ENCODE data around the gene RUBCNL.

- peak; percentile 3; the same call in 1 of the 2 replicates for TF ChIP-seq TAF1 (IDR thresholded peaks at IDR 0.05; ENCODE audit: low read depth, low read length)
- TF ChIP-seq, protein P1, sequence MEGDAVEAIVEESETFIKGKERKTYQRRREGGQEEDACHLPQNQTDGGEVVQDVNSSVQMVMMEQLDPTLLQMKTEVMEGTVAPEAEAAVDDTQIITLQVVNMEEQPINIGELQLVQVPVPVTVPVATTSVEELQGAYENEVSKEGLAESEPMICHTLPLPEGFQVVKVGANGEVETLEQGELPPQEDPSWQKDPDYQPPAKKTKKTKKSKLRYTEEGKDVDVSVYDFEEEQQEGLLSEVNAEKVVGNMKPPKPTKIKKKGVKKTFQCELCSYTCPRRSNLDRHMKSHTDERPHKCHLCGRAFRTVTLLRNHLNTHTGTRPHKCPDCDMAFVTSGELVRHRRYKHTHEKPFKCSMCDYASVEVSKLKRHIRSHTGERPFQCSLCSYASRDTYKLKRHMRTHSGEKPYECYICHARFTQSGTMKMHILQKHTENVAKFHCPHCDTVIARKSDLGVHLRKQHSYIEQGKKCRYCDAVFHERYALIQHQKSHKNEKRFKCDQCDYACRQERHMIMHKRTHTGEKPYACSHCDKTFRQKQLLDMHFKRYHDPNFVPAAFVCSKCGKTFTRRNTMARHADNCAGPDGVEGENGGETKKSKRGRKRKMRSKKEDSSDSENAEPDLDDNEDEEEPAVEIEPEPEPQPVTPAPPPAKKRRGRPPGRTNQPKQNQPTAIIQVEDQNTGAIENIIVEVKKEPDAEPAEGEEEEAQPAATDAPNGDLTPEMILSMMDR (IDR thresholded peaks at IDR 0.05; ENCODE audit: control extremely low read depth in 1 of 3, insufficient read depth in 1 of 3, low read depth in 1 of 3, low read length in 3 of 3), result no peak
Observed at GRCh38 chr13:46386392-46387063, 524 bp downstream of the RUBCNL start.

All from H1 (cell line).